ENCODE data around the gene AIFM3. TPM values are rescaled to one million over a fixed set of nuclear protein-coding genes. Genes with fewer than 3 reads are reported as not detected.

The AIFM3 gene
- total and polyA plus RNA-seq, 2 of the 13 experiments (the other 11 are each of a cell fraction or from before 2014, with no cell fraction given), result 9.0 to 15.3 TPM

- TF ChIP-seq USF2 (IDR thresholded peaks at IDR 0.05; ENCODE audit: low read depth, low read length) (no peak), USF2 (CRISPR knock-in tag; IDR thresholded peaks at IDR 0.05; ENCODE audit: borderline replicate concordance) (no peak), TRAFD1 (CRISPR knock-in tag; IDR thresholded peaks at IDR 0.05; ENCODE audit: borderline replicate concordance) (0 out of 2 replicates have a peak, but pooled peaks have one; percentile 52), MXD1 (CRISPR knock-in tag; IDR thresholded peaks at IDR 0.05) (peak; percentile 58; the same call in 1 of the 2 replicates), POLR2A (IDR thresholded peaks at IDR 0.05; ENCODE audit: insufficient read depth in 1 of 2, low read depth in 2 of 2, low read length in 2 of 2) (no peak), TEF (CRISPR knock-in tag; IDR thresholded peaks at IDR 0.05) (no peak), ZNF264 (CRISPR knock-in tag; IDR thresholded peaks at IDR 0.05) (0 out of 2 replicates have a peak, but pooled peaks have one; percentile 19), HNF4A (CRISPR knock-in tag; IDR thresholded peaks at IDR 0.05) (0 out of 2 replicates have a peak, but pooled peaks have one; percentile 32), MEF2D (CRISPR knock-in tag; IDR thresholded peaks at IDR 0.05) (no peak), JARID2 (CRISPR knock-in tag; IDR thresholded peaks at IDR 0.05; ENCODE audit: insufficient replicate concordance) (no peak), MTF2 (CRISPR knock-in tag; IDR thresholded peaks at IDR 0.05; ENCODE audit: borderline replicate concordance) (no peak), SP1 (IDR thresholded peaks at IDR 0.05) (no peak), SP1 (CRISPR knock-in tag; IDR thresholded peaks at IDR 0.05) (no peak), REL (CRISPR knock-in tag; conservative IDR thresholded peaks at IDR 0.05) (no peak), CBX1 (IDR thresholded peaks at IDR 0.05; ENCODE audit: low read depth) (no peak), ZNF512 (CRISPR knock-in tag; IDR thresholded peaks at IDR 0.05) (no peak), GRHL1 (CRISPR knock-in tag; conservative IDR thresholded peaks at IDR 0.05) (no peak), ARNT2 (CRISPR knock-in tag; IDR thresholded peaks at IDR 0.05; ENCODE audit: low read depth) (peak; percentile 58; the same call in 1 of the 2 replicates), BHLHE40 (IDR thresholded peaks at IDR 0.05; ENCODE audit: low read length) (no peak), ZNF749 (CRISPR knock-in tag; IDR thresholded peaks at IDR 0.05; ENCODE audit: borderline replicate concordance) (0 out of 2 replicates have a peak, but pooled peaks have one; percentile 32), NCOA1 (CRISPR knock-in tag; IDR thresholded peaks at IDR 0.05) (peak; percentile 65; the same call in 1 of the 2 replicates)
Measured at GRCh38 chr22:20957102-20957682, 9.9 kb upstream of the AIFM3 start (continued).
